ENCODE data around the gene JAG2. TPM values are rescaled to one million over a fixed set of nuclear protein-coding genes. Genes with fewer than 3 reads are reported as not detected.
A peak's percentile ranks its signal among the peaks of the same experiment; 100 is the strongest.

JAG2 gene
- total RNA-seq, 4 donors from 2014 or later = 5.0 to 19.0 (median 13.9) TPM

- Histone ChIP-seq H3K4me3 (peak overlapping the region in 3 of 4 donors; percentile 51 to 64 (median 52)), H3K27me3 (peaks cover 0 to 80% (median 6%) of the 10 kb centered on the region in 4 donors), H3K4me1 (peaks cover 37 to 58% (median 46%) of the 10 kb centered on the region in 4 donors), H3K9me3 (no peaks in the 10 kb centered on the region), H3K36me3 (peaks cover 0 to 4% (median 0%) of the 10 kb centered on the region in 4 donors), H3K27ac (replicated peaks in 1 of 4) (no peak overlapping the region)
- TF ChIP-seq POLR2AphosphoS5 (IDR thresholded peaks at IDR 0.05) (no peak), CTCF (IDR thresholded peaks at IDR 0.05) (no peak), POLR2A (IDR thresholded peaks at IDR 0.05; ENCODE audit: low read depth) (no peak), EP300 (IDR thresholded peaks at IDR 0.05) (no peak)
- intact Hi-C loops (cut with DNase I) = loop anchor here (5.0 kb wide), 1 partner anchor 74 kb away; no protein-coding TSS in a partner anchor
- DNase-seq (ENCODE audit: extremely low spot score) = no peak
- WGBS = 73% methylated on average over 18 of the region's 22 CpGs
These were observed 1.8 kb downstream of the JAG2 start for GRCh38 chr14:105166571-105167302.

- Histone ChIP-seq H3K27me3 (peaks cover 0 to 75% (median 6%) of the 10 kb centered on the region in 4 donors), H3K27ac (replicated peaks in 1 of 4) (no peak overlapping the region), H3K4me1 (peaks cover 31 to 57% (median 41%) of the 10 kb centered on the region in 4 donors), H3K36me3 (peaks cover 0 to 4% (median 0%) of the 10 kb centered on the region in 4 donors), H3K9me3 (no peaks in the 10 kb centered on the region), H3K4me3 (peak overlapping the region in 2 of 4 donors; percentile 1 to 64)
- intact Hi-C loops (cut with DNase I) = loop anchor here (5.0 kb wide), 1 partner anchor 74 kb away; no protein-coding TSS in a partner anchor
- WGBS = 80% methylated on average over 22 of the region's 32 CpGs
- DNase-seq (ENCODE audit: extremely low spot score) = no peak
- TF ChIP-seq EP300 (IDR thresholded peaks at IDR 0.05) (no peak), CTCF (IDR thresholded peaks at IDR 0.05) (no peak)
These were observed 2.7 kb downstream of the JAG2 start for GRCh38 chr14:105165761-105166485.

- Histone ChIP-seq H3K27ac (replicated peaks in 1 of 4) (no peak overlapping the region), H3K27me3 (peaks cover 0 to 69% (median 6%) of the 10 kb centered on the region in 4 donors), H3K36me3 (peaks cover 0 to 4% (median 0%) of the 10 kb centered on the region in 4 donors), H3K4me3 (no peak overlapping the region), H3K9me3 (no peaks in the 10 kb centered on the region), H3K4me1 (peaks cover 24 to 50% (median 34%) of the 10 kb centered on the region in 4 donors)
- WGBS = 85% methylated on average over 4 of the region's 10 CpGs
- DNase-seq (ENCODE audit: extremely low spot score) = no peak
- intact Hi-C loops (cut with DNase I) = loop anchor here (5.0 kb wide), 1 partner anchor 73 kb away; no protein-coding TSS in a partner anchor
- no peak for TF ChIP-seq CTCF (IDR thresholded peaks at IDR 0.05)
These were observed 3.4 kb downstream of the JAG2 start for GRCh38 chr14:105165134-105165704.

- intact Hi-C loops (cut with DNase I) = no loop called here
- TF ChIP-seq POLR2A (IDR thresholded peaks at IDR 0.05; ENCODE audit: low read depth) (no peak), CTCF (IDR thresholded peaks at IDR 0.05) (no peak), EP300 (IDR thresholded peaks at IDR 0.05) (no peak), POLR2AphosphoS5 (IDR thresholded peaks at IDR 0.05) (no peak)
- Histone ChIP-seq H3K27ac (replicated peaks in 1 of 4) (no peak overlapping the region), H3K27me3 (peaks cover 0 to 67% (median 4%) of the 10 kb centered on the region in 4 donors), H3K4me3 (no peak overlapping the region), H3K4me1 (peaks cover 11 to 36% (median 19%) of the 10 kb centered on the region in 4 donors), H3K9me3 (no peaks in the 10 kb centered on the region), H3K36me3 (peaks cover 0 to 4% (median 0%) of the 10 kb centered on the region in 4 donors)
- no peak for DNase-seq (ENCODE audit: extremely low spot score)
- WGBS = 83% methylated on average over 8 of the region's 18 CpGs
These were observed 5.4 kb downstream of the JAG2 start for GRCh38 chr14:105163040-105163742.
